NCI-H226 (cell line): ENCODE measurements around the gene NRK.
A peak's percentile ranks its signal among the peaks of the same experiment; 100 is the strongest.
"Not testable (repeated sequence)": the region's sequence is repeated elsewhere in the genome, so short reads cannot be mapped to it uniquely, and the experiment has no call there.

Experiments
- DNase-seq: peaks from one replicate; pipeline ENCODE4 v3.0.0-alpha.2; 2015

Gene NRK, protein sequence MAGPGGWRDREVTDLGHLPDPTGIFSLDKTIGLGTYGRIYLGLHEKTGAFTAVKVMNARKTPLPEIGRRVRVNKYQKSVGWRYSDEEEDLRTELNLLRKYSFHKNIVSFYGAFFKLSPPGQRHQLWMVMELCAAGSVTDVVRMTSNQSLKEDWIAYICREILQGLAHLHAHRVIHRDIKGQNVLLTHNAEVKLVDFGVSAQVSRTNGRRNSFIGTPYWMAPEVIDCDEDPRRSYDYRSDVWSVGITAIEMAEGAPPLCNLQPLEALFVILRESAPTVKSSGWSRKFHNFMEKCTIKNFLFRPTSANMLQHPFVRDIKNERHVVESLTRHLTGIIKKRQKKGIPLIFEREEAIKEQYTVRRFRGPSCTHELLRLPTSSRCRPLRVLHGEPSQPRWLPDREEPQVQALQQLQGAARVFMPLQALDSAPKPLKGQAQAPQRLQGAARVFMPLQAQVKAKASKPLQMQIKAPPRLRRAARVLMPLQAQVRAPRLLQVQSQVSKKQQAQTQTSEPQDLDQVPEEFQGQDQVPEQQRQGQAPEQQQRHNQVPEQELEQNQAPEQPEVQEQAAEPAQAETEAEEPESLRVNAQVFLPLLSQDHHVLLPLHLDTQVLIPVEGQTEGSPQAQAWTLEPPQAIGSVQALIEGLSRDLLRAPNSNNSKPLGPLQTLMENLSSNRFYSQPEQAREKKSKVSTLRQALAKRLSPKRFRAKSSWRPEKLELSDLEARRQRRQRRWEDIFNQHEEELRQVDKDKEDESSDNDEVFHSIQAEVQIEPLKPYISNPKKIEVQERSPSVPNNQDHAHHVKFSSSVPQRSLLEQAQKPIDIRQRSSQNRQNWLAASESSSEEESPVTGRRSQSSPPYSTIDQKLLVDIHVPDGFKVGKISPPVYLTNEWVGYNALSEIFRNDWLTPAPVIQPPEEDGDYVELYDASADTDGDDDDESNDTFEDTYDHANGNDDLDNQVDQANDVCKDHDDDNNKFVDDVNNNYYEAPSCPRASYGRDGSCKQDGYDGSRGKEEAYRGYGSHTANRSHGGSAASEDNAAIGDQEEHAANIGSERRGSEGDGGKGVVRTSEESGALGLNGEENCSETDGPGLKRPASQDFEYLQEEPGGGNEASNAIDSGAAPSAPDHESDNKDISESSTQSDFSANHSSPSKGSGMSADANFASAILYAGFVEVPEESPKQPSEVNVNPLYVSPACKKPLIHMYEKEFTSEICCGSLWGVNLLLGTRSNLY (N-terminal part only)

DNA sequence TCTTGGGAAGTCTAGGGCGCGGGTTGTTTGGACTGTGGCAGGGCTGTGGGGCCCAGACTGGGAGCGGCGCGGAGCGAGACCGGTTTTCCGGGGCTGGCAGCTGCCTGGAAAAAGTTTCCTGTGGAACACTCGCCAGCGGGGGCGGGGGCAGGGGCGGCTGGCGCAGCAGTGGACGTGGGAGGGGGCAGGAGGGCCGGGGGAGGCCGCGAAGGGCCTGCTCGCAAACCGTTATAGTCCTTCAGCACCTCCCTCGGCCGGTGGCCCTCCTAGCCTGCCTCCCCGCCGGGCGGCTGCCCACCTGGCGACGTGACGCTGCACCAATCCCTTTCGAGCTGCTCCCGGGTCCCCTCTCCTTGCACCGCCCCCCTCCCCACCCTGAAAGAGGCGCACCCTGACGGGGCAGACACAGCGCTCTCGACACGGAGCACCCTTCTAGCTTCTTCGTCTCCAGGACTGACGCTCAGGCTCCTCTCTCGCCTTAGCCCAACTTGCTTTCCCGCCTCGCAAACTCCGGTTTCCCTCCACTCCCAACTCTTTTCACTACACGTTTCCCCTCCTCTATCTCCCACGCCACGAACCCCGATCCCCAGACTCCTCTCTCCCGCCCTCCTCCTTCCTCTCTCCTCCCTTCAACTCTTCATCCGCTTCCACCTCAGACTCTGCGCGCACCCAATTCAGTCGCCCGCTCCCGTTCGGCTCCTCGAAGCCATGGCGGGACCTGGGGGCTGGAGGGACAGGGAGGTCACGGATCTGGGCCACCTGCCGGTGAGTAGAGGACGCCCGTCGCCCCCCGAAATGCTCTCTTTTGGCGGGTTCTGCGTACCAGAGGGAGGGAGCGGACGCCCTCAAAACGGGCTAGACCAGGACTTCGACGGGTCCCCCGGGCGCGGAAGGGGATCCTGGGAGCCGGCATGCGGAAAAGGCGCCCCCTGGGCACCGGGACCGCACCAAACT lies at the start of gene NRK:
Gene NRK, plus strand, starts transcription at position 402 of the 954 bp plus-strand sequence. Its CDS starts 307 bp downstream, at position 709.
- no peak for DNase-seq

DNA sequence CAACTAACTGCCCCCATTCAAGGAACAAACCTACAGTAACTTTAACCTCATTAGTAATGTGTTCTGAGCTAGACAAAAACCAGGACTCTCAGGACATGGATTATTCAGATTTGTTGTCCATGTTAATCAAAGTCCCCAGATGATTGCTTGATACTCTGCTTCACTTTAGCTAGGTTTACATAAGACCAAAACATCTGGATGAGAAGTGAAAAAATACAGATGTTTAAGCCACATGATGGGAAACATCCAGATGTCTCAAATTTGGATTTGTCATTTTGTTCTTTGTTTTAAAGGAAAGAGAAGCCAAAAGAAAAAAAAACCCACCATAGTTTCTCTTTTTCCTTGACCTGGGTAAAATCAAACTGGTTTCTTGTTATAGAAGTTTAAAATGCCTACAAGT lies 48.5 kb upstream of the NRK start:
- no peak for DNase-seq

DNA sequence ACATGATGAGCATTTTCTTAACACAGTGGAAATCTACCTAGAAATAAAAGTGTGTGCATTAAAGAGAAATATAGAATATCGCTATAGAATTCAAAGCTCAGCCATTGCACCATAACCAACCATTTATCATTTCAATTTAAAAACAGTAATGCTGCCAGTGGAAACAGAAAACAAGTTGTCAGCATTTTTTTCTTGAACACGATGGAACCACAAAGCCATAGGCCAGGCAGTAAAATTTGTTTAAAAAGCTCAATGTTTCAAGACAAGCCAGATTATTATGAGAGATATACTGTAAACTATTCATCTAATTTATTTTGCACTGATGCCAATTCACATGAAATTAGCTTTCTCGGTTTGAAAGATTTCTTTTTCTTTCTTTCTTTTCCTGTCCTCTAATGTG lies 46.7 kb upstream of the NRK start:
- no peak for DNase-seq

DNA sequence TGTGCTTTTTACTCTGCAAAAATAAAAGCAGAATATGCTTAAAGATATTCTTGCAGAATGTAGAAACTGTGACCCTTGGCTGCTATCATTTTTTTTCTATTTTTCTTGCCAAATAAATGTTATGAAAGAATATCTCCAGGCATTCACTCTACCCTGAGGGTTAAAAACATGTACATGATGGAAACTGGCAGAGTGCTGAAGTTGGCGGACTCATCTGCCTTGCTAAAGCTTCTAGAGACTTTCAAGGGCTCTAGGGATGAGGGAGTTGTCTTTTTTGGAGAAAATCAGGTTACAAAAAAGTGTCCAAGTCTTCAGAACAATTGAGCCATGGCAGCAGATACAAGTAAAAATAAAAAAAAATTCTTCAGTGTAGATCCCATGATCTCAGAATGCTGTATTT lies 40.5 kb upstream of the NRK start:
- DNase-seq, result no peak

DNA sequence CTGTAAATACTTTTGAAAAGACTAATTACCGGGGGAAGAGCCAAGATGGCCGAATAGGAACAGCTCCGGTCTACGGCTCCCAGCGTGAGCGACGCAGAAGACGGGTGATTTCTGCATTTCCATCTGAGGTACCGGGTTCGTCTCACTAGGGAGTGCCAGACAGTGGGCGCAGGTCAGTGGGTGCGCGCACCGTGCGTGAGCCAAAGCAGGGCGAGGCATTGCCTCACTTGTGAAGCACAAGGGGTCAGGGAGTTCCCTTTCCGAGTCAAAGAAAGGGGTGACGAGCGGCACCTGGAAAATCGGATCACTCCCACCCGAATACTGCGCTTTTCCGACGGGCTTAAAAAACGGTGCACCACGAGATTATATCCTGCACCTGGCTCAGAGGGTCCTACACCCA lies 25.5 kb upstream of the NRK start:
- DNase-seq, result not testable (repeated sequence)

DNA sequence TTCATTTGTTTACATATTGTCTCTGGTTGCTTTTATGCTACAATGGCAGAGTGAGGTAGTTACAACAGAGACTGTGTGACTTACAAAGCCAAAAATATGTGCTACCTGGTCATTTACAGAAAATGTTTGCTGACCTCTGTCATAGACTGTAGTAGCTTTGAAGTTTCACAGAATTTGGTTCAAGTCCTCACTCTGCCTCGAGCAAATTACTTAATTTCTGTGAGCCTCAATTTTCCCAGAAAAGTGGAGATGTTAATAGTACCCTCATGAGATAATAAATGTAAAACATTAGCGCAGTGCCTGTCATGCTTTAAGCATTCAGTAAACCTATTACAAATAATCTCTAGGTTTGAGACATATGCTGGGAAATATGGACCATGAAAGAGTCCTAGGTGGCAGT lies 18.4 kb upstream of the NRK start:
- no peak for DNase-seq

DNA sequence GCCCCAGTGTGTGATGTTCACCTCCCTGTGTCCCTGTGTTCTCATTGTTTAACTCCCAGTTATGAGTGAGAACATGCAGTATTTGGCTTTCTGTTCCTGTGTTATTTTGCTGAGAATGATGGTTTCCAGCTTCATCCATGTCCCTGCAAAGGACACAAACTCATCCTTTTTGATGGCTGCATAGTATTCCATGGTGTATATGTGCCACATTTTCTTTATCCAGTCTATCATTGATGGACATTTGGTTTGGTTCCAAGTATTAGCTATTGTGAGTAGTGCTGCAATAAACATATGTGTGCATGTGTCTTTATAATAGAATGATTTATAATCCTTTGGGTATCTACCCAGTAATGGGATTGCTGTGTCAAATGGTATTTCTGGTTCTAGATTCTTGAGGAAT lies 16.7 kb upstream of the NRK start:
- DNase-seq, result not testable (repeated sequence)

DNA sequence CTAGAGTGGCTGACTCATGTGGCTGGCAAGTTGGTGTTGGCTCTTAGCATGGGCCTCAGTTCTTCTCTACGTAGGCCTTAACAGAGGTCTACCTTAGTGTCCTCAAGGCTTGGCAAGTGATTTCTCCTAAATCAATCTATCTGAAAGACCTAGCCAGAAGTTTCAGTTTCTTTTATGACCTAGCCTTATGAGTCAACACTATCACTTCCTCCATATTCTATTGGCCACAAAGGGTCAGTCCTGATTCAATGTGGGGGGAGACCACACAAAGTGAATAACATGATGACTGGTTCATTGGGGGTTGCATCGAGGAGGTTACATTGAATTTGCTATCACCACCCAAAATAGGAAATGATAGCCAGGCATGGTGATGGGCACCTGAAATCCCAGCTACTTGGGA lies 5.8 kb upstream of the NRK start:
- no peak for DNase-seq

DNA sequence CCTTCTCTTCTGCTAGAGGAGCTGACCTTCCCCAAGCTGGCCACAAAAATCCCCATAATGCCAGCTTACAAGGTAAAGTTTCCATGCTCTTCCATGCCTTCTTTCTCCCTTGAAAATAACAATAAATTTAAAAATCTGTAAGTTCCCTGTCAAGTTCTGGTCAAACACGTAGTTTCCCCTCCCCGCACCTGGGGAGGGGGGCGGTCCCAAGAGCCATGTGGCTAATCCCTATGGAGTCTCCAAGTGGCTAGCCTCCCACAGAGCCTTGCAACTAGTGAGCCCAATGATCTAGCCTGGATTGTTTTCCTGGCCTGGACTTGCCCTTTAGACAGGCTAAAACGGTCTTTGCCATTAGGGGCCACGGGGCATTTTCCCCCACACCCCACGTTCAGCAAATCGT lies 2.1 kb upstream of the NRK start:
- DNase-seq, result no peak

DNA sequence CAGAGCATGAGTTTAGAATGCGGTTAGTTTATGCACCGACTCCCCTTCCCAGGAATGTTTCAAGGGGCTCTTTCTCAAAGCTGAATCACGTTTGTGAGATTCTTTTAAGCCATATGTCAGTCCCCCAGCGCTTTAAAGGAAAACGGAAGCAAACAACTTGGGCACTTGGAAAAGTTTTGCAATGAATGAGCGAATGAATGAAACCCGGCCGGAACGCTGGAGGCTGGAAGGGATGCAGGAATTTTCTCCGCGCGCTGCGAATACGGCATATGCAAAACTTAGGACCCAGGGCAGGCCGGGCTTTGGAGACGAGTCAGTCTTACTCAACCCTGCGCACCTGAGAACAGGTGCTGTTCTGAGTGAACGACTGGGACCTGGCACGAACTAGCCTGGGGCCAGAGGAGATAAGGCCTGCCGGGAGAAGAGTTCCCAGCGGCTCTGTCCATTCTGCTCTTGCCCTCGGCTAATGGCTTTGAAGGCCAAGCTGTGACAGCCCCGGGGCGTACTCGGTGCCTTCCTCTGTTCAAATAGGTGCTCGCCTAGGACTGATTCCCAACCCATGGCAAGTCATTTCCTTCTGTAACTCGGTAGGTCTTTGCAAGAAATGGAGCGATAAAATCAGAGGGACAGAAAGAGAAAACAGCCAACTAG lies 743 bp upstream of the NRK start:
- no peak for DNase-seq

DNA sequence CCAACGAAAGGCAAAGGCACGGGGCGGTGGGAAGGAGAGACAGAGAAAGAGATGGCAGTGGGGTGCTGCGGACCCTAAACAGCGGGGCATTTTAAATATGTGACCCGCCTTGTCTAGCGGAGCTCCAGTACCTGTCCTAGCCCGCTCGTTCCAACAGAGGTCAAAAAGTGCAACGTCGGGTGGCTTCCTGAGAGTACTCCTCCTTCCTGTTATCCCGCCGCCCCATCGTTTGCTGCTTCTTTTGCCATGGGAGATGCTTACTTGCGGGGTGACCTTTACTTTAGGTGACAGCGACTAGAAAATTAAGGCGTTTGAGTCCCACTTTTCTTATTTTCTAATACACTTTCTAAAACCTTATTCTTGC lies 735 bp downstream of the NRK start:
- DNase-seq, result no peak

DNA sequence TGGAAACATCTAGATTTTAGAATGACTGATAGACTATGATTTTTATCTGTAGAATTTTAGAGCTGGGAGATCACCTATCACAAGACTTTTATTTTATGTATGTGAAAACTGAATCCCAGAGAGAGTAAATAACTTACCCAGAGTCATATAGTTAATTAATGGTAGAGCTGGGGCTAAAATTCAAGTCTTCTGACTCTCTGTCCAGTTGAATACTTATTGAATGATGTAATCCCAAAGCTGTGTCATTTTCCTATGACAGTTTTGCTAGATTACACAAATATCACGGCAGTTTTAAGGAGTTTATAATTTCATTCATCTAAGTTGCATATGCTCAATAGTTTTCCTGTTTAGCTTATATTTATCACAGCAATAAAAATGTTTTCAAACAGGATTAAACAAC lies 6.7 kb downstream of the NRK start:
- DNase-seq, result no peak

DNA sequence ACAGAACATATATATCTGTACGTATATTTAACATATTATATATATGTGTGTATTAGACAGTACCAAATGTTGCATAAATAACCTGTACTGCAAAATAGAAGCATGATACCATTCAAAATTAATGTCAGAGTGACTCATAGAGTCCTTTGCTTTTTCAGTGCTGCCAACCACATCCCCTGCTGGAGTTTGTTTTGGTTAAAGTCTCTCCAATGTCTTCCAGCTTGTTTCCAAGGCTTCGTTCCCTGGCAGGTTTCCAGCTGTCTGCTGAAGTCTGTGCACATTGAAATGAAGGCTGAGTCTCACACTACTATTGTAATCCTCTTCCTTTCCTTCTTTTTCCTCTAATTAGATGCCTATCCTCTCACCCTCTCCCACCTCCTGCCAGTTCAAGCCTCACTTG lies 14.9 kb downstream of the NRK start:
- peak; percentile 64 for DNase-seq

DNA sequence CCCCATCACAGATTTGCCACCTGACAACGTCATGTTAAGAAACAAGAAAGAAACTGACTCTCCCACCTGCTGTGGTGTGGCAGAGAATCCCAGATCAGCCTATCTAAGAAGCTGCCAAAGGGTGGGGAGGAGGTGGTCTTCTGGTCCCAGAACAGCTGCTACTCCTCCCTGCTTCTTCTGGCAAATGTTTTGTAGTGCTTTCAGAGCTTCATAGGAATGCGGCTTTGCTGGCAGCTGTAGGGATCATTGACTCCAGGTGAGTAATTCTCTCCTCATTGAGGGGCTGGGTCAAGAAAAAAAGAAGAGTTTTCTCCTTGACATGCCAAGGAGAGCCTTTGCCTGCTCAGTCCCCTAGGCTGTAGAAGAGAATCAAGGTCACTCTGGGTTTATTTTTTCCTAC lies 23.3 kb downstream of the NRK start:
- no peak for DNase-seq

DNA sequence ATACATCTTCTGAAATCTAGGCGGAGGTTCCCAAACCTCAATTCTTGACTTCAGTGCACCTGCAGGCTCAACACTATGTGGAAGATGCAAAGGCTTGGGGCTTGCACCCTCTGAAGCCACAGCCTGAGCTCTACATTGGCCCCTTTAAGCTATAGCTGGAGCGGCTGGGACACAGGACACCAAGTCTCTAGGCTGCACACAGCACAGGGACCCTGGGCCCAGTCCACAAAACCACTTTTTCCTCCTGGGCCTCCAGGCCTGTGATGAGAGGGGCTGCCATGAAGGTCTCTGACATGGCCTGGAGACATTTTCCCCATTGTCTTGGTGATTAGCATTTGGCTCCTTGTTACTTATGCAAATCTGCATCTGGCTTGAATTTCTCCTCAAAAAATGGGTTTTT lies 27.8 kb downstream of the NRK start:
- not testable (repeated sequence) for DNase-seq

DNA sequence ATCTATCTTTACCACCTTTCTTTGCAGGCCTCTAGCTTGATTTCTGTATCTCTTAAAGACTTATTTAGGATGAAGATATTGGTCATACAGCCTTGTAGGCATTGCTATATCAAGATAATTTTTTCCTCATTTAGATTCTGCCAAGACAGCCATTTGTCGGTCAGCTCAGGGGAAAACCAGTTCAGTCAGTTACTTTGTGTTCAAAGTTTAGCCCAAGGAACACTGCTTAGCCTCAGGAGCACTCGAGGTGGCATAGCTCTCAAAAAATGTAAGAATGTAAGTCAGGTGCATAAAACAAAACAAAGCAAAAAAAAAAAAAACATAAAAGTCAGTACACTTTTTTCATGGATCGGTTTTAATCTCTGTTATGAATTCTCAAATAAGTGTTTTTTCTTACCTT lies 43.4 kb downstream of the NRK start:
- DNase-seq, result no peak

DNA sequence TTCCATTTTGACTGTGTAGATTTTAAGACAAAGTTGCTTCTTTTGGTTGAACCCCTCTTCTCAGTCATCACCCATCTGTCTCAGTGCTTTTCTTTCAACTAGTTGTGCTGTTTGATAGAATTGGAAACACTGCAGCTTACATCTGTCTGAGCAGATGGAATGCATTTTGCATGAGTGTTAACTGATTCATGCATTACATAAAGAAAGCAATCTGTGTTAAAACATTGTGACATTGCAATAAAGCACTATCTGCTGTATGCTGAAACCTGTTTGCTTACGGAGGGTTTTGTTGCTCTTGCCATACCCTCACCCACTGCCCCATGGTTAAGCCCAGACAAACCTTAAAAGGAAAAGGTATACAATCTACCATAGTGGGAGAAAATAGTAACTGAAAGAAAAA lies 47.4 kb downstream of the NRK start:
- DNase-seq, result no peak

DNA sequence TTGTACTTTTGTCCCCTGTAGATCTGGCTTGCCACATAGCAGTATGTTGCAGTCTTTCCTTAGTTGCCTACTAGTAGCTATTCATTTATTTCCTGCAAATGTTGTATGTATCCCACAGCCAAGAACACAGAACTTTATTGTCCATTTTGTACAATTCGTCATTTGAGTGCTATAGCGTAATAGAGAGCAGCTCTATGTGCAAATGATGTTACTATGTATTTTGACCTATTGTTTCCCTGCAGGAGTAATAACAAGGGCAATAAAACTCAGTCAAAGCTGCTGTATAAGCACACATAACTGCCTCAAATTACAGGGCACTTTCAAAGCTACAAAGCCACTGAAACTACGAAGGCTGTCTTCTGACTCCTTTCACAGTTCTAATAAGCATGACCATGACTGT lies 48.1 kb downstream of the NRK start:
- no peak for DNase-seq

DNA sequence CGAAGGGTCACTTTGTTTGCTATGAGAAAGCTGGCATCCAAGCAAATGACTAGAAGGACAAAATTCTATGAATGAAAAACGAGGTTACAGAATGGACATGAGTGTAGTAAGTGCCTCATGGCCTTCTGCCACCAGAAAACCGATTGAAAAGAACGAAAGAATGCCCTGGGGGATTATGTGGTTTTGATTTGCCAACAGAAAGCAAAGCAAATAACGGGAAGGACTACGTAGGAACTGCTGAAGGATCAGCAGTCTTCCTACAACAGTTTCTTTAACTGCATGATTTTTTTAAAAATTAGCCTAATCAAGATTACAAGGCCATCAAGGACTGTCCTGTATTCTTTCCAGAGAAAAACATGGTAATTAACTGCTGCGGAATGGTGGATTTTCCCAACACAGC lies 50.6 kb downstream of the NRK start:
- DNase-seq, result no peak

DNA sequence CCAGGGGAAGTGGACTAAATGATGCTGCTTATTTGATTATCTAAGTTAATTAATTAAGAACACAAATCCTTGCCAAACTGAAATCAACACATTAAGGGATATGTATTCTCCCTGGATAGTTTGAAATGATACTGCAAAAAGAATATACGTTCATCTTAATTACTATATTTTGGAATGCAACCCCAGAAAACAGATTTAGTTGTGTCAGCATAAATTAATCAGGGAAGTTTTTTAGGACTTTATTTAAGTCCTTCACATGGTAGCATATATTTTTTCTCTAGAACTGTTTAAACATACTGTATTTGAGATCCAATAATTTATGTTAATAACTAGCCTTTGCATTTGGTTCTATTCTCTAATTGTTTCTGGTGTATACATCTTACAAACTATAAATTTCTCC lies 52.5 kb downstream of the NRK start:
- no peak for DNase-seq

DNA sequence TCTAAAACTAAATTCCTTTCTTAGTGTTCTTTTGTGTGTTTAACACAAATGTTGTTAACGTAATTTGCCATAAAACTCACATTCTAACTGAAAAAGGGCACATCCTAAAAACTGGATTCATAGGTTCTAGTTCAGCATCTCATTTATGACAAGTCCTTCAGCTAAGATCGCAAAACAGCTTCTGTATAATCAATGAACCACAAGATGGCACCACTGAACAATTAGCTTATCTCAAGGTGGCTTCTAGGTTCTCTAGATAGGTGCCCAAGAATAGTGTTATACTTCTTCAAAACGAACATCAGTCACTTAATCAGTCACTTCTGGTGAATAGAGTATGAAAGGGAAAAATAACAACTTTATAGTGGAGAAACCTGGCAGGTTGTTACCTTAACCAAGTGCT lies 54.3 kb downstream of the NRK start:
- DNase-seq, result no peak

DNA sequence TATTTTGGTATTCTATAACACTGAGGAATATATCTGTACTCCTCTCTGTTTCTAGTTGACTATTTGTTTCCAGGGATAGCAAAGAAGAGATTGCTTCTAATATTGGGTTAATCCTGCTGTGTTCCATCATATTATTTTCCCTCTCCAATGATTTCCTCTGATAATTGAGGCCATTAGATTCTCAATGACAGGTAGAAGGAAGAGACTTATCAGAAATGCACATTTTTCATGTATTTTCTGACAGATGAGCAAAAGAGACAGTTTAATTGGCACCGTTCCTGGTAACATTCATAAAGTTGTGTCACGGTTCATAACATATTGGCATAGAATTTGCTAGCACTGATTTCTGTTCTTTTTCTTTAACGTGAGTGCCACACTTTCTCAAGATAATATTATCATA lies 58.2 kb downstream of the NRK start:
- no peak for DNase-seq
